Neuronal stem cell (in vitro differentiated cells): ENCODE measurements around the gene CPSF4.
A peak's percentile ranks its signal among the peaks of the same experiment; 100 is the strongest.

Experiments used
- DNase-seq: peaks from one replicate; pipeline ENCODE4 v3.0.0-alpha.2; 2013; ENCODE audit warnings: low spot score
- H2AFZ ChIP-seq: one replicate; pipeline ENCODE4 v1.6.1; 2013; ENCODE audit warnings: mild to moderate bottlenecking, low read length, inconsistent platforms
- H2AK5ac ChIP-seq: 2 replicates; pipeline ENCODE4 v1.6.1; 2013; ENCODE audit warnings: low read depth, mild to moderate bottlenecking, inconsistent platforms, low read length, moderate library complexity, mixed read lengths
- H2BK120ac ChIP-seq: 2 replicates; pipeline ENCODE4 v1.6.1; 2013; ENCODE audit warnings: low read depth, mild to moderate bottlenecking, inconsistent platforms, low read length, moderate library complexity, mixed read lengths
- H2BK12ac ChIP-seq: one replicate; pipeline ENCODE4 v1.6.1; 2013; ENCODE audit warnings: low read length, inconsistent platforms
- H2BK15ac ChIP-seq: 2 replicates; pipeline ENCODE4 v1.6.1; 2013; ENCODE audit warnings: mild to moderate bottlenecking, low read length, inconsistent platforms, mixed read lengths
- H2BK5ac ChIP-seq: one replicate; pipeline ENCODE4 v1.6.1; 2013; ENCODE audit warnings: inconsistent platforms, mild to moderate bottlenecking, low read length, moderate library complexity
- H3K14ac ChIP-seq: one replicate; pipeline ENCODE4 v1.6.1; 2013; ENCODE audit warnings: low read length, inconsistent platforms
- H3K18ac ChIP-seq: 2 replicates; pipeline ENCODE4 v1.6.1; 2013; ENCODE audit warnings: low read length, inconsistent platforms
- H3K23ac ChIP-seq: 2 replicates; pipeline ENCODE4 v1.6.1; 2013; ENCODE audit warnings: low read depth, mild to moderate bottlenecking, mixed read lengths, low read length, inconsistent platforms; ENCODE audit not compliant: poor library complexity
- H3K27ac ChIP-seq: replicated peaks from 3 replicates; pipeline ENCODE4 v1.5.1; 2013; ENCODE audit warnings: low read length, inconsistent platforms
- H3K27me3 ChIP-seq, 3 experiments: 2 replicates each; pipeline ENCODE4 v1.6.1; 2013; ENCODE audit warnings: low read length in 3 of 3, mild to moderate bottlenecking in 2 of 3, inconsistent platforms in 1 of 3, low read depth in 1 of 3, mixed read lengths in 1 of 3, moderate library complexity in 1 of 3; ENCODE audit not compliant: control insufficient read depth in 3 of 3, insufficient read depth in 3 of 3
- H3K36me3 ChIP-seq, 2 donors: replicated peaks in 1 of 2; 2 replicates each; pipeline ENCODE4 v1.6.1; 2013; ENCODE audit warnings: low read length in 2 of 2; ENCODE audit not compliant: control insufficient read depth in 2 of 2, insufficient read depth in 2 of 2
- H3K4ac ChIP-seq: 2 replicates; pipeline ENCODE4 v1.6.1; 2013; ENCODE audit warnings: inconsistent platforms, mild to moderate bottlenecking, low read length, moderate library complexity
- H3K4me1 ChIP-seq, 2 donors: 1 replicate in 1 of 2; 2 replicates in 1 of 2; pipeline ENCODE4 v1.6.1; 2013; ENCODE audit warnings: low read length in 2 of 2, low read depth in 1 of 2; ENCODE audit not compliant: control insufficient read depth in 2 of 2, insufficient read depth in 1 of 2
- H3K4me2 ChIP-seq: one replicate; pipeline ENCODE4 v1.6.1; 2013; ENCODE audit warnings: mild to moderate bottlenecking, low read length, inconsistent platforms; ENCODE audit not compliant: insufficient read depth, poor library complexity, severe bottlenecking
- H3K4me3 ChIP-seq, 2 donors: 2 replicates each; pipeline ENCODE4 v1.5.1; 2013; ENCODE audit warnings: low read length in 2 of 2, mild to moderate bottlenecking in 2 of 2, inconsistent platforms in 1 of 2, moderate library complexity in 1 of 2
- H3K79me1 ChIP-seq: one replicate; pipeline ENCODE4 v1.6.1; 2013; ENCODE audit warnings: low read depth, mild to moderate bottlenecking, inconsistent platforms, low read length, moderate library complexity
- H3K9ac ChIP-seq: one replicate; pipeline ENCODE4 v1.6.1; 2013; ENCODE audit warnings: mild to moderate bottlenecking, low read depth, low read length, inconsistent platforms; ENCODE audit not compliant: poor library complexity
- H3K9me3 ChIP-seq, 2 donors: replicated peaks in 1 of 2; 2 replicates each; pipeline versions ENCODE3 to v1.6.1; 2013; ENCODE audit warnings: low read length in 2 of 2, mild to moderate bottlenecking in 2 of 2, inconsistent platforms in 1 of 2, low read depth in 1 of 2, mixed read lengths in 1 of 2, moderate library complexity in 1 of 2; ENCODE audit not compliant: control insufficient read depth in 2 of 2, insufficient read depth in 1 of 2
- H4K8ac ChIP-seq: one replicate; pipeline ENCODE4 v1.6.1; 2013; ENCODE audit warnings: low read depth, mild to moderate bottlenecking, inconsistent platforms, low read length, moderate library complexity
- H4K91ac ChIP-seq: one replicate; pipeline ENCODE4 v1.6.1; 2013; ENCODE audit warnings: low read length, low read depth, mild to moderate bottlenecking, inconsistent platforms; ENCODE audit not compliant: poor library complexity
- WGBS, 2 donors: extraction: QIAGEN DNeasy Blood & Tissue Kit; methylation state at CpG; one replicate each; pipeline ENCODE4 v1.1.7; 2013; ENCODE audit warnings: missing lambda C conversion rate in 2 of 2, mixed read lengths in 1 of 2; ENCODE audit not compliant: insufficient read length in 2 of 2, insufficient replicate concordance in 1 of 2; ENCODE audit errors: extremely low coverage in 2 of 2; 5-methylcytosine and 5-hydroxymethylcytosine counted together

CPSF4 gene

DNA sequence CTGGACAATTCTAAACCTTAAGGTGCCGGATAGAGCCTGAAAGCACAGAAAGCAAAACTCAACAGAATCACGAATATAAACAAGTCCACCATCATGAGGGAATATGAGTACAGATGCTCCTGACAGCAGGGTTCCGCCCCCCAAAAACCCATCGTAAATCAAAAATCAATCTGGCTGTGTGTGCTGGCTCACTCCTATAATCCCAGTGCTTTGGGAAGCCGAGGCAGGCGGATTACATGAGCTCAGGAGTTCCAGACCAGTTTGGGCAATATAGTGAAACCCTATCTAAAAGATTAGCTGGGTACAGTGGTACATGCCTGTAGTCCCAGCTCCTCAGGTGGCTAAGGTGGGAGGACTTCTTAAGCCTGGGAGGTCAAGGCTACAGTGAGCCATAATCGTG, 17.8 kb upstream of the CPSF4 start:
- Histone ChIP-seq H3K9ac (no peak overlapping the region), H3K18ac (no peak overlapping the region), H2BK12ac (no peak overlapping the region), H3K4me3 (no peak overlapping the region), H4K91ac (no peak overlapping the region), H3K9me3 (no peaks in the 10 kb centered on the region), H3K27ac (no peak overlapping the region), H2BK5ac (no peak overlapping the region), H3K4me1 (no peaks in the 10 kb centered on the region), H3K27me3 (no peaks in the 10 kb centered on the region), H3K14ac (no peak overlapping the region), H2BK120ac (no peak overlapping the region), H3K23ac (no peak overlapping the region), H2AK5ac (no peak overlapping the region), H3K36me3 (peaks cover 57 to 96% of the 10 kb centered on the region in 2 donors), H3K4ac (no peak overlapping the region), H2BK15ac (no peak overlapping the region), H3K4me2 (no peak overlapping the region), H4K8ac (no peak overlapping the region), H2AFZ (no peak overlapping the region), H3K79me1 (peaks cover 7% of the 10 kb centered on the region)
- no peak for DNase-seq
- no CpG with 5 or more reads among the region's 7 CpGs for WGBS, 2 donors

DNA sequence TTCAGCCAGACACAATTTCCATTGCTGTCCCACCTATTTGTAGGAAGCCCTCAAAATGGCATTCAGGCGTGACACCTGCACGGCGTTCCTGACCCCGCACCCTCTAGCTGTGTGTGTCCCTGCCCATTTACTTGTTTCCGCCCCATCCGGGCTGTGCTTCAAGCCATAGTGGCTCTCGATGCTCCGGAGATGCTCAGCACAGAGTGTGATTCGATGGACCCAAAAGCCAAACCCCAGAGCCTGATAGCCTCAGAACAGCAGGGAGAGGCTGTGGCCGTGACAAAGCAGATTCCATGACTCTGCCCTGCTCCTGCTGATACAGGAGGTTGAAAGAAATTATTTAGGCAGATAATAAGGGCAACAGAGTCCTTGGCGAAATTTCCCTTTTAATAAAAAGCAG, 16.6 kb upstream of the CPSF4 start:
- Histone ChIP-seq H3K9ac (no peak overlapping the region), H4K8ac (no peak overlapping the region), H3K4me3 (no peak overlapping the region), H2BK12ac (no peak overlapping the region), H3K18ac (no peak overlapping the region), H3K23ac (no peak overlapping the region), H4K91ac (no peak overlapping the region), H2BK5ac (no peak overlapping the region), H2BK15ac (no peak overlapping the region), H3K4me2 (no peak overlapping the region), H3K14ac (no peak overlapping the region), H3K27me3 (no peaks in the 10 kb centered on the region), H2BK120ac (no peak overlapping the region), H3K4me1 (no peaks in the 10 kb centered on the region), H3K79me1 (peaks cover 7% of the 10 kb centered on the region), H3K27ac (no peak overlapping the region), H3K4ac (no peak overlapping the region), H3K36me3 (peaks cover 54 to 86% of the 10 kb centered on the region in 2 donors), H3K9me3 (no peaks in the 10 kb centered on the region), H2AFZ (no peak overlapping the region), H2AK5ac (no peak overlapping the region)
- DNase-seq = no peak
- WGBS, 2 donors = no CpG with 5 or more reads among the region's 11 CpGs

DNA sequence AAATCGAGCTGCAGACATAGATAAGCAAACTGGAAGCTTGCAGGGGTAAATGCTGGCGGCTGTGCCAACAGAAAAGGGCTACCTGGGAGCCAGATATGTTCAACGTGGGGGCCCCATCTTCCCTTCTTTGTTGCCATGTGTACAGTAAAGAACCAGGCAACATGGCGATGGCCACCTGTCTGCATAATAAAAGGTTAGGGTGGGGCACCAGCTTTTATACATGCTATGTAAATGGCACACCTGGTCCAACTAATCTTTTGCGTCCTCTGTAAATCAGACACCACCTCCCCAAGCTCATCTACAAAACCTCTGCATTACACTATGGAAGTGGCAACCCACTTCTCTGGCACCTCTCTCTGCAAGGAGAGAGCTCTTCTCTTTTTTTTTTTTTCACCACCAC, 16.1 kb upstream of the CPSF4 start:
- H3K4me3 ChIP-seq = no peak overlapping the region
- H2BK12ac ChIP-seq = no peak overlapping the region
- peaks cover 7% of the 10 kb centered on the region for H3K79me1 ChIP-seq
- H3K9ac ChIP-seq = no peak overlapping the region
- H3K9me3 ChIP-seq = no peaks in the 10 kb centered on the region
- no peak overlapping the region for H2AFZ ChIP-seq
- H4K91ac ChIP-seq = no peak overlapping the region
- peak overlapping the region; percentile 43 for H4K8ac ChIP-seq
- no peaks in the 10 kb centered on the region for H3K4me1 ChIP-seq
- H3K27ac ChIP-seq = no peak overlapping the region
- H2BK15ac ChIP-seq = no peak overlapping the region
- no peak overlapping the region for H3K18ac ChIP-seq
- H2AK5ac ChIP-seq = no peak overlapping the region
- no peak overlapping the region for H3K4me2 ChIP-seq
- WGBS, 2 donors = no CpG with 5 or more reads among the region's 5 CpGs
- H3K4ac ChIP-seq = no peak overlapping the region
- H2BK120ac ChIP-seq = no peak overlapping the region
- no peak overlapping the region for H2BK5ac ChIP-seq
- DNase-seq = no peak
- H3K14ac ChIP-seq = no peak overlapping the region
- H3K23ac ChIP-seq = no peak overlapping the region
- H3K36me3 ChIP-seq = peaks cover 50 to 82% of the 10 kb centered on the region in 2 donors
- H3K27me3 ChIP-seq = no peaks in the 10 kb centered on the region

DNA sequence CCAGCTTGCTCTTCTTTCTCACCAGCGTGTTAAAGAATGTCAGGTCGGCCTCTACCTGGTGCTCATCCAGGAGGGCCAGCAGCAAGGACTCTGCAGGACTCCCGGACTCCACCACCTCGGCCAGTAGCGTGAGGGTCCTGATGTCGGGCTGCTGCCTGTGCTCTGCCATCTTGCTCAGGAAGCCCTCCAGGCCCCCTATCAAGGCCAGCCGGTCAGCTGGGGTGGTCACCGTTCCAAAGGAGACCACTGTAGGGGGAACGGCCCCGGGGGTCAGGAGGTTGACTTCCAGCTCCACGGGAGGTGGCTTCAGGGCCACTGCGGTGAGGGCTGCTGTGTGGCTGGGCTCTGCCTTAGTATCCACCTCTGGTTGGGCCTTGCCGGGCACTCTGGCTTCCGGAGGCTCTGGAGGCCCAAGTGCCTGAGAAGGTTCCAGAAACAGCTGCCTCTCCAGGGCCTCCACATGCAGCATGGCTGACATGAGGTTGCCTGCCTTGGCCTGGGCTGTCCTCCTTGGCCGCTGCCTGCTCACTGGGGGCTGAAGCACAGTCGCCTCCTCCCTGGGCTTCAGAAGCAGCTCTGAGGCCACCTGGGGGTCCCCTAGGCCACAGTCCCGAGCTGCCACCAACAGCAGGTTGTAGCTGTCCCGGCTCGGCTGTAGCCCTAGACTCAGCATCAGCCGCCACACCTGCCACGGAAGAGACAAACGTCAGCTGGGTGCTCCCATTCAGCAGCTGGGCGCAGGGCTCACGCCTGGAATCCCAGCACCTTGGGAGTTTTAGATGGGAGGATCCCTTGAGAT, 13.6 kb upstream of the CPSF4 start:
- H3K27ac ChIP-seq = no peak overlapping the region
- no peak overlapping the region for H3K4me2 ChIP-seq
- no peak overlapping the region for H4K8ac ChIP-seq
- H3K18ac ChIP-seq = no peak overlapping the region
- H3K9me3 ChIP-seq = no peaks in the 10 kb centered on the region
- H2AK5ac ChIP-seq = no peak overlapping the region
- no peak overlapping the region for H3K14ac ChIP-seq
- H3K9ac ChIP-seq = no peak overlapping the region
- H3K36me3 ChIP-seq = peaks cover 44 to 75% of the 10 kb centered on the region in 2 donors
- no peak overlapping the region for H3K4me3 ChIP-seq
- no peaks in the 10 kb centered on the region for H3K4me1 ChIP-seq
- no peak overlapping the region for H2AFZ ChIP-seq
- no peak overlapping the region for H3K23ac ChIP-seq
- peaks cover 3% of the 10 kb centered on the region for H3K79me1 ChIP-seq
- no peak overlapping the region for H2BK120ac ChIP-seq
- no peak overlapping the region for H3K4ac ChIP-seq
- no peak overlapping the region for H2BK5ac ChIP-seq
- no peaks in the 10 kb centered on the region for H3K27me3 ChIP-seq
- no peak overlapping the region for H4K91ac ChIP-seq
- no peak for DNase-seq
- H2BK12ac ChIP-seq = no peak overlapping the region
- no CpG with 5 or more reads among the region's 24 CpGs for WGBS, 2 donors
- H2BK15ac ChIP-seq = no peak overlapping the region
